K562 (cell line): ENCODE results near the gene MTARC2.
"Not testable (repeated sequence)": the region's sequence is repeated elsewhere in the genome, so short reads cannot be mapped to it uniquely, and the experiment has no call there.

Experiments
- ATF1 ChIP-seq, 2 experiments: fragments of 450-650 bp in 1 of 2; IDR thresholded peaks; 2 replicates each; pipeline ENCODE4 v1.6.1; 2016; ENCODE audit warnings: missing compliant biosample characterization in 1 of 2, missing genetic modification characterization in 1 of 2
- CBFB ChIP-seq: sonication (generic); formaldehyde crosslinking; IDR thresholded peaks from 2 replicates; pipeline ENCODE4 v1.4.0; 2020; ENCODE audit warnings: mild to moderate bottlenecking, missing genetic modification reagents
- EP300 ChIP-seq: IDR thresholded peaks from 2 replicates; pipeline ENCODE4 v1.6.1; 2012; ENCODE audit warnings: low read length, improper control_type of control experiment
- EZH2 ChIP-seq: IDR thresholded peaks from 2 replicates; pipeline ENCODE4 v1.6.1; 2012; ENCODE audit warnings: low read depth, mild to moderate bottlenecking, inconsistent platforms, low read length, borderline replicate concordance
- JUND ChIP-seq, 2 experiments: IDR thresholded peaks; 2 replicates in 1 of 2; 3 replicates in 1 of 2; pipeline ENCODE4 v1.6.1; 2011; ENCODE audit warnings: borderline replicate concordance in 2 of 2, low read depth in 2 of 2, low read length in 2 of 2, improper control_type of control experiment in 1 of 2, missing biosample characterization in 1 of 2, missing genetic modification characterization in 1 of 2, missing genetic modification reagents in 1 of 2
- PHF21A ChIP-seq: fragments of 450-650 bp; IDR thresholded peaks from 2 replicates; pipeline ENCODE4 v1.6.1; 2017; ENCODE audit warnings: low read depth, borderline replicate concordance
- PHF8 ChIP-seq: fragments of 200-600 bp; sonication (generic); IDR thresholded peaks from 2 replicates; pipeline ENCODE4 v1.6.1; 2012; ENCODE audit warnings: mixed run types, mild to moderate bottlenecking, inconsistent platforms, low read length, moderate library complexity, borderline replicate concordance
- POLR2AphosphoS5 ChIP-seq: IDR thresholded peaks from 2 replicates; pipeline ENCODE4 v1.6.1; 2011; ENCODE audit warnings: mild to moderate bottlenecking, low read depth, low read length, moderate library complexity; ENCODE audit not compliant: control insufficient read depth, insufficient read depth
- RFX5 ChIP-seq: IDR thresholded peaks from 2 replicates; pipeline ENCODE4 v1.6.1; 2011; ENCODE audit warnings: low read depth, mild to moderate bottlenecking, improper control_type of control experiment, low read length
- STAT5B ChIP-seq: fragments of 250-450 bp; sonication (Bioruptor Pico); IDR thresholded peaks from 2 replicates; pipeline ENCODE4 v1.8.0; 2021; ENCODE audit warnings: mild to moderate bottlenecking, inconsistent platforms
- TF ChIP-seq, protein P1 (sequence below): sonication (generic); formaldehyde crosslinking; IDR thresholded peaks from 2 replicates; pipeline ENCODE4 v1.8.1; 2022; ENCODE audit warnings: missing genetic modification reagents
- TF ChIP-seq, protein P2 (sequence below), 3 experiments: IDR thresholded peaks in 2 of 3; conservative IDR thresholded peaks in 1 of 3; 2 replicates each; pipeline ENCODE4 v1.5.1; 2011 to 2012; ENCODE audit warnings: low read length in 3 of 3, mild to moderate bottlenecking in 3 of 3, control low read depth in 2 of 3, improper control_type of control experiment in 1 of 3, inconsistent platforms in 1 of 3, low read depth in 1 of 3, mixed read lengths in 1 of 3, moderate library complexity in 1 of 3; ENCODE audit not compliant: insufficient read depth in 2 of 3

DNA sequence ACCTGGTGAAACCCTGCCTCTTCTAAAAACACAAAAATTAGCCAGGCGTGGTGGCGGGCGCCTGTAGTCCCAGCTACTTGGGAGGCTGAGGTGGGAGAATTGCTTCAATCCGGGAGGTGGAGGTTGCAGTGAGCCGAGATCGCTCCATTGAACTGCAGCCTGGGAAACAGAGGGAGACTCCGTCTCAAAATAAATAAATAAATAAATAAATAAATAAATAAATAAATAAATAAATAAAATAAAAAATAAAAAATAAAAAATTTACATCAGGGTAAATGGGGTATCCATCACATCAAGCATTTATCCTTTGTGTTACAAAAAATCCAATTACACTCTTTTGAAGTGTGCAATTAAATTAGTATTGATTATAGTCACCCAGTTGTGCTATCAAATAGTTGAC lies 11.8 kb upstream of the MTARC2 start:
- TF ChIP-seq, protein P1, sequence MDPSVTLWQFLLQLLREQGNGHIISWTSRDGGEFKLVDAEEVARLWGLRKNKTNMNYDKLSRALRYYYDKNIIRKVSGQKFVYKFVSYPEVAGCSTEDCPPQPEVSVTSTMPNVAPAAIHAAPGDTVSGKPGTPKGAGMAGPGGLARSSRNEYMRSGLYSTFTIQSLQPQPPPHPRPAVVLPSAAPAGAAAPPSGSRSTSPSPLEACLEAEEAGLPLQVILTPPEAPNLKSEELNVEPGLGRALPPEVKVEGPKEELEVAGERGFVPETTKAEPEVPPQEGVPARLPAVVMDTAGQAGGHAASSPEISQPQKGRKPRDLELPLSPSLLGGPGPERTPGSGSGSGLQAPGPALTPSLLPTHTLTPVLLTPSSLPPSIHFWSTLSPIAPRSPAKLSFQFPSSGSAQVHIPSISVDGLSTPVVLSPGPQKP (CRISPR knock-in tag): not testable (repeated sequence)
- not testable (repeated sequence) for TF ChIP-seq PHF21A; CBFB (CRISPR knock-in tag); RFX5; PHF8; EZH2; EP300; STAT5B (CRISPR knock-in tag); POLR2AphosphoS5; ATF1 (CRISPR knock-in tag; IDR thresholded peaks at IDR 0.05); ATF1 (tag; IDR thresholded peaks at IDR 0.05); JUND (IDR thresholded peaks at IDR 0.05; ENCODE audit: borderline replicate concordance, low read depth, low read length); JUND (tag; IDR thresholded peaks at IDR 0.05; ENCODE audit: borderline replicate concordance, low read depth, low read length)
- TF ChIP-seq, protein P2, sequence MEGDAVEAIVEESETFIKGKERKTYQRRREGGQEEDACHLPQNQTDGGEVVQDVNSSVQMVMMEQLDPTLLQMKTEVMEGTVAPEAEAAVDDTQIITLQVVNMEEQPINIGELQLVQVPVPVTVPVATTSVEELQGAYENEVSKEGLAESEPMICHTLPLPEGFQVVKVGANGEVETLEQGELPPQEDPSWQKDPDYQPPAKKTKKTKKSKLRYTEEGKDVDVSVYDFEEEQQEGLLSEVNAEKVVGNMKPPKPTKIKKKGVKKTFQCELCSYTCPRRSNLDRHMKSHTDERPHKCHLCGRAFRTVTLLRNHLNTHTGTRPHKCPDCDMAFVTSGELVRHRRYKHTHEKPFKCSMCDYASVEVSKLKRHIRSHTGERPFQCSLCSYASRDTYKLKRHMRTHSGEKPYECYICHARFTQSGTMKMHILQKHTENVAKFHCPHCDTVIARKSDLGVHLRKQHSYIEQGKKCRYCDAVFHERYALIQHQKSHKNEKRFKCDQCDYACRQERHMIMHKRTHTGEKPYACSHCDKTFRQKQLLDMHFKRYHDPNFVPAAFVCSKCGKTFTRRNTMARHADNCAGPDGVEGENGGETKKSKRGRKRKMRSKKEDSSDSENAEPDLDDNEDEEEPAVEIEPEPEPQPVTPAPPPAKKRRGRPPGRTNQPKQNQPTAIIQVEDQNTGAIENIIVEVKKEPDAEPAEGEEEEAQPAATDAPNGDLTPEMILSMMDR (IDR thresholded peaks at IDR 0.05 in 2 of 3, conservative IDR thresholded peaks at IDR 0.05 in 1 of 3; ENCODE audit: insufficient read depth in 2 of 3, low read depth in 1 of 3, low read length in 3 of 3): not testable (repeated sequence)
